A549 (cell line): Measurements from ENCODE around the gene DUSP10. TPM values are rescaled to one million over a fixed set of nuclear protein-coding genes. Genes with fewer than 3 reads are reported as not detected.
A peak's percentile ranks its signal among the peaks of the same experiment; 100 is the strongest.

Experiments used
- ATAC-seq, 2 experiments: fragments of 200-7000 bp in 1 of 2; fragments of >200 bp in 1 of 2; cut with Nextera tagmentation in 1 of 2; cut with Tn5 transposase in 1 of 2; 3 replicates each; pipeline versions ENCODE4 v1.8.0 to v1.9.1; 2018 to 2020; ENCODE audit warnings: mild to moderate bottlenecking in 1 of 2, moderate library complexity in 1 of 2
- CTCF ChIA-PET: fragments of 300-600 bp; sonication (Branson Sonifier 250); formaldehyde crosslinking; extraction: SDS; loops from one replicate; lab custom pipeline; 2021; ENCODE audit warnings: antibody characterized with exemption, inconsistent platforms; lab: Yijun Ruan, JAX
- POLR2A ChIA-PET: fragments of 350-600 bp; formaldehyde crosslinking; extraction: SDS; loops from one replicate; lab custom pipeline; 2021; ENCODE audit warnings: antibody characterized with exemption, inconsistent platforms; lab: Yijun Ruan, JAX
- DNase-seq, 2 experiments: peaks; one replicate each; pipeline versions ENCODE4 v3.0.0 to v3.0.0-alpha.2; 2011 to 2016; ENCODE audit warnings: low read depth in 1 of 2, low spot score in 1 of 2
- FAIRE-seq: peaks from 2 replicates; lab custom pipeline; 2011; peaks lifted over from hg19 to GRCh38; lab: Jason Lieb, UNC
- H3K27ac ChIP-seq, 2 experiments: fragments of >200 bp; sonication (Bioruptor Twin); formaldehyde crosslinking; 3 replicates each; pipeline ENCODE4 v1.5.1; 2016 to 2017
- H3K4me1 ChIP-seq: fragments of >200 bp; sonication (Bioruptor Twin); formaldehyde crosslinking; 3 replicates; pipeline ENCODE4 v1.6.1; 2016
- H3K4me2 ChIP-seq: fragments of >200 bp; sonication (Bioruptor Twin); formaldehyde crosslinking; 3 replicates; pipeline ENCODE4 v1.6.1; 2016
- H3K4me3 ChIP-seq: fragments of >200 bp; sonication (Bioruptor Twin); formaldehyde crosslinking; 3 replicates; pipeline ENCODE4 v1.5.1; 2016
- H3K9me3 ChIP-seq: fragments of >200 bp; sonication (Bioruptor Twin); formaldehyde crosslinking; 3 replicates; pipeline ENCODE4 v1.6.1; 2016
- CEBPB ChIP-seq, 2 experiments: fragments of >200 bp in 1 of 2; sonication (Bioruptor Twin) in 1 of 2; formaldehyde crosslinking in 1 of 2; IDR thresholded peaks; 2 replicates each; pipeline ENCODE4 v1.6.1; 2012 to 2016
- CHD2 ChIP-seq: fragments of 150-350 bp; IDR thresholded peaks from 2 replicates; pipeline ENCODE4 v1.6.1; 2014; ENCODE audit warnings: low read length; ENCODE audit not compliant: partially characterized antibody
- FOSL2 ChIP-seq, 2 experiments: fragments of 450-650 bp in 1 of 2; fragments of >200 bp in 1 of 2; sonication (Bioruptor Twin) in 1 of 2; formaldehyde crosslinking; IDR thresholded peaks; 2 replicates each; pipeline versions ENCODE4 v1.5.0 to v1.6.1; 2016 to 2020; ENCODE audit warnings: mild to moderate bottlenecking in 1 of 2, moderate library complexity in 1 of 2
- HDAC2 ChIP-seq: fragments of 200-600 bp; sonication (generic); IDR thresholded peaks from 2 replicates; pipeline ENCODE4 v1.6.1; 2016
- HOXB13 ChIP-seq: fragments of 250-450 bp; sonication (Bioruptor Pico); IDR thresholded peaks from 2 replicates; pipeline ENCODE4 v1.5.0; 2020; ENCODE audit warnings: low read depth, mild to moderate bottlenecking, moderate library complexity
- JUN ChIP-seq, 2 experiments: fragments of >200 bp; sonication (Bioruptor Twin); formaldehyde crosslinking; IDR thresholded peaks; 2 replicates in 1 of 2; 3 replicates in 1 of 2; pipeline ENCODE4 v1.6.1; 2016 to 2017
- JUNB ChIP-seq: fragments of >200 bp; sonication (Bioruptor Twin); formaldehyde crosslinking; IDR thresholded peaks from 2 replicates; pipeline ENCODE4 v1.6.1; 2016
- MAZ ChIP-seq: fragments of 150-350 bp; IDR thresholded peaks from 2 replicates; pipeline ENCODE4 v1.6.1; 2014; ENCODE audit warnings: antibody characterized with exemption, low read depth, low read length, borderline replicate concordance
- POLR2A ChIP-seq: IDR thresholded peaks from 2 replicates; pipeline ENCODE4 v1.6.1; 2012; ENCODE audit warnings: mild to moderate bottlenecking, low read length
- ZC3H11A ChIP-seq: fragments of 450-650 bp; IDR thresholded peaks from 2 replicates; pipeline ENCODE4 v1.6.1; 2014; ENCODE audit warnings: antibody characterized with exemption, mild to moderate bottlenecking
- WGBS: methylation state at CpG from one replicate; pipeline ENCODE4 v1.1.6; 2017; ENCODE audit errors: missing lambda C conversion rate; 5-methylcytosine and 5-hydroxymethylcytosine counted together
- polyA plus RNA-seq, 4 experiments: library from polyadenylated mRNA; depleted of rRNA in 3 of 4; stranded (reverse); fragments of >200 nt; fragmentation: RNase III in 1 of 4; extraction: RNeasy Plus Mini Kit Qiagen cat#74134 plus additional on column Dnase treatment in 1 of 4; gene quantifications; 2 replicates in 3 of 4; 3 replicates in 1 of 4; pipeline ENCODE4 v1.2.3, GENCODE V29; 2011 to 2017
- TF ChIP-seq, protein P1 (sequence below): fragments of >200 bp; sonication (Bioruptor Twin); formaldehyde crosslinking; IDR thresholded peaks from 3 replicates; pipeline ENCODE4 v1.5.1; 2016
- TF ChIP-seq, protein P2 (sequence below): IDR thresholded peaks from 2 replicates; pipeline ENCODE4 v1.6.1; 2012; ENCODE audit warnings: low read depth, borderline replicate concordance
- TF ChIP-seq, protein P3 (sequence below): fragments of 450-650 bp; IDR thresholded peaks from 2 replicates; pipeline ENCODE4 v1.6.1; 2014; ENCODE audit warnings: antibody characterized with exemption
- TF ChIP-seq, protein P4 (sequence below): fragments of >200 bp; sonication (Bioruptor Twin); formaldehyde crosslinking; IDR thresholded peaks from 3 replicates; pipeline ENCODE4 v1.6.1; 2016

DUSP10 gene
- polyA plus RNA-seq, 2 of the 4 experiments (the other 2 are of a cell fraction), result 4.8 to 5.2 TPM

DNA sequence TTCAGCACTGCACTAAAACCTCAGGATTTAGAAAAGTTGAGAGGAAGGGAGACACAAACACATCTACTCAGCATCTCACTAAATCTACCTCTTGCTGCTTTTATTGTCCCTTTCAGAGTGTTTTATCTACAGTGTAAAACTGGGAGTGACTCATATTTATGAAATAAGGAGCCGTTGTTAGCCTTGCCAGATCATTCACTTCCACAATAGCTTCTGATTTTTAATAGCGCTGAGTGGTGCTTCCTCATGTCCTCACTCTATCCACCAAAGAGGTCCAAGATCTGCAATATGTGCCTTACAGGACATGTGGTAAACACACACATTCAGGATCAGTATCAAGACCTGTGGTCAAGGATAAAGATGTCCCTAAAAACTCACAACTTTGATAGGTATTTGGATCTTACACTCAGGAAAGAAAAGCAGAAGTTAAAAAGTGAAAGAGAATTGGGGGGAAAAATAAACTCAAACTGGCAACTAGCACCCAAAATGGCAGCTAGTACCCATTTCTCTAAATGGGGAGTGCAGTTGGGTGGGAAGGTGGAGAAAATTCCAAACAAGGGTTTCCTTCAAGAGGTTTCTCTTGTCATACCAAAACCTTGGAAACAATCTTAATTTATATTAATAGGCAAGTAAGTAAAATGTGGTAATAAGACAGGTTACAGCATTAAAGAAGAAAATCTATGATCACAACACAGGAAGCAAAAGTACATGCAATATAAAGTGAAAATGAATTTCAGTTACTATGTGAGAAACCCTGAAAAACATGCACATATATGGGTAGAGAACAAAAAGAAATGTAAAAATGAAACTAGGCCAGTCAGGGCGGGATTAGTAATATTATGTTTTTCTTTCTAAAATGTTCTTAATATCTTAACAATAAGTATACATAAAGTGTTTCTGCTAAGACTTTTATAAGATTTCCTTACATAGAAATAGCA, 15.9 kb downstream of the DUSP10 start:
- DNase-seq (no peak), ATAC-seq (no peak), FAIRE-seq (no peak)
- no peak overlapping the region for H3K4me3 ChIP-seq
- WGBS, result 73% methylated on average over 3 of the region's 3 CpGs
- H3K4me2 ChIP-seq, result peak overlapping the region; percentile 27; the same call in 2 of the 3 replicates
- peaks cover 17% of the 10 kb centered on the region for H3K4me1 ChIP-seq
- peak overlapping the region in 1 of 2 experiments; percentile 43; a peak in 2 of 6 replicates for H3K27ac ChIP-seq
- no peak for TF ChIP-seq POLR2A
- no peak for TF ChIP-seq MAZ
- TF ChIP-seq JUNB, result no peak
- TF ChIP-seq, protein P1, sequence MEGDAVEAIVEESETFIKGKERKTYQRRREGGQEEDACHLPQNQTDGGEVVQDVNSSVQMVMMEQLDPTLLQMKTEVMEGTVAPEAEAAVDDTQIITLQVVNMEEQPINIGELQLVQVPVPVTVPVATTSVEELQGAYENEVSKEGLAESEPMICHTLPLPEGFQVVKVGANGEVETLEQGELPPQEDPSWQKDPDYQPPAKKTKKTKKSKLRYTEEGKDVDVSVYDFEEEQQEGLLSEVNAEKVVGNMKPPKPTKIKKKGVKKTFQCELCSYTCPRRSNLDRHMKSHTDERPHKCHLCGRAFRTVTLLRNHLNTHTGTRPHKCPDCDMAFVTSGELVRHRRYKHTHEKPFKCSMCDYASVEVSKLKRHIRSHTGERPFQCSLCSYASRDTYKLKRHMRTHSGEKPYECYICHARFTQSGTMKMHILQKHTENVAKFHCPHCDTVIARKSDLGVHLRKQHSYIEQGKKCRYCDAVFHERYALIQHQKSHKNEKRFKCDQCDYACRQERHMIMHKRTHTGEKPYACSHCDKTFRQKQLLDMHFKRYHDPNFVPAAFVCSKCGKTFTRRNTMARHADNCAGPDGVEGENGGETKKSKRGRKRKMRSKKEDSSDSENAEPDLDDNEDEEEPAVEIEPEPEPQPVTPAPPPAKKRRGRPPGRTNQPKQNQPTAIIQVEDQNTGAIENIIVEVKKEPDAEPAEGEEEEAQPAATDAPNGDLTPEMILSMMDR, result no peak
- TF ChIP-seq JUN (IDR thresholded peaks at IDR 0.05), result no peak
- no peak for TF ChIP-seq HDAC2
- TF ChIP-seq, protein P2, sequence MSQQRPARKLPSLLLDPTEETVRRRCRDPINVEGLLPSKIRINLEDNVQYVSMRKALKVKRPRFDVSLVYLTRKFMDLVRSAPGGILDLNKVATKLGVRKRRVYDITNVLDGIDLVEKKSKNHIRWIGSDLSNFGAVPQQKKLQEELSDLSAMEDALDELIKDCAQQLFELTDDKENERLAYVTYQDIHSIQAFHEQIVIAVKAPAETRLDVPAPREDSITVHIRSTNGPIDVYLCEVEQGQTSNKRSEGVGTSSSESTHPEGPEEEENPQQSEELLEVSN, result no peak
- TF ChIP-seq, protein P3, sequence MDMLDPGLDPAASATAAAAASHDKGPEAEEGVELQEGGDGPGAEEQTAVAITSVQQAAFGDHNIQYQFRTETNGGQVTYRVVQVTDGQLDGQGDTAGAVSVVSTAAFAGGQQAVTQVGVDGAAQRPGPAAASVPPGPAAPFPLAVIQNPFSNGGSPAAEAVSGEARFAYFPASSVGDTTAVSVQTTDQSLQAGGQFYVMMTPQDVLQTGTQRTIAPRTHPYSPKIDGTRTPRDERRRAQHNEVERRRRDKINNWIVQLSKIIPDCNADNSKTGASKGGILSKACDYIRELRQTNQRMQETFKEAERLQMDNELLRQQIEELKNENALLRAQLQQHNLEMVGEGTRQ, result no peak
- TF ChIP-seq, protein P4, sequence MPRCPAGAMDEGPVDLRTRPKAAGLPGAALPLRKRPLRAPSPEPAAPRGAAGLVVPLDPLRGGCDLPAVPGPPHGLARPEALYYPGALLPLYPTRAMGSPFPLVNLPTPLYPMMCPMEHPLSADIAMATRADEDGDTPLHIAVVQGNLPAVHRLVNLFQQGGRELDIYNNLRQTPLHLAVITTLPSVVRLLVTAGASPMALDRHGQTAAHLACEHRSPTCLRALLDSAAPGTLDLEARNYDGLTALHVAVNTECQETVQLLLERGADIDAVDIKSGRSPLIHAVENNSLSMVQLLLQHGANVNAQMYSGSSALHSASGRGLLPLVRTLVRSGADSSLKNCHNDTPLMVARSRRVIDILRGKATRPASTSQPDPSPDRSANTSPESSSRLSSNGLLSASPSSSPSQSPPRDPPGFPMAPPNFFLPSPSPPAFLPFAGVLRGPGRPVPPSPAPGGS, result no peak
- no peak for TF ChIP-seq HOXB13 (CRISPR knock-in tag)
- no peak for TF ChIP-seq ZC3H11A
- no peak for TF ChIP-seq FOSL2 (IDR thresholded peaks at IDR 0.05)
- TF ChIP-seq FOSL2 (CRISPR knock-in tag; IDR thresholded peaks at IDR 0.05), result no peak
- TF ChIP-seq, all 56 proteins: peak for 0
- CTCF ChIA-PET, result interaction anchor here (0.8 to 2.5 kb wide), 4 partner anchors 8 to 729 kb away, joined by 3 to 7 read pairs (median 4); partner anchors contain the start of gene DUSP10
- peaks cover 12% of the 10 kb centered on the region; the same call in 2 of the 3 replicates for H3K9me3 ChIP-seq
- POLR2A ChIA-PET, result interaction anchor here (1.6 kb wide), 1 partner anchor 16 kb away, joined by 10 read pairs; the partner anchor contains the start of gene DUSP10

DNA sequence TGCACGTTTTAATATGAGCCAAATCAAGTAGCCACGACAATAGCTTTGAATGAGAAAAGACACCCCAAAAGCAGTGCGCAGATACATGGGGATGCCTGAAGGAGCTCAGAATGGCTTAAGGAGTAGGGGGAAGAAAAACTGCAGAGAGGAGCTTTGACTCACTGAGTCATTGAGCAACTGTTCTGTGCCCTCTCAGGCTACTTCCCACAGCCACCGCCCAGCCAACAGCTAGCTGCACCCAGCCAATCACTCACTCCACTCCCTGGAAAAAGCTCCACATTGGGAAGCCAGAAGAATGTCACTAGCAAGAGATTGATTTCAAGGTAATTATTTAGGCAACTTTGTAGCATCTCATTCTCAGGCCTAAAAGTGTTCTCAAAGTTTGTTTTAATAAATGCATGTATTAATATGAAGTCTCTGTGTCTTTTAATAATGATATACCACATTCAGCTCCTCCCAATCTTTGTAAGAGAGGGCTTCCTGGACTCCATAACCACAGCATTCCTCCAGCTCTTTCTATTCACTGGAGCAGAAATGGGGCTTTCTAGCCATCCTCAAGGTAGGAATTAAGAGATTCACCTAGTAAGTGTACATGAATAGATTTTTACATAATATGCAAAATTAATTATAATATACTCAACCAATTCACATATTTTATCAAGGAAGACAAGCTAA, 16.8 kb downstream of the DUSP10 start:
- 83% methylated on average over 4 of the region's 4 CpGs for WGBS
- DNase-seq (no peak), ATAC-seq (peak; percentile 49 to 50; a peak in 1 of 6 replicates), FAIRE-seq (no peak)
- Histone ChIP-seq H3K27ac (0 out of 6 replicates have a peak overlapping the region, but pooled peaks of 1 of the 2 experiments have one; percentile 6), H3K4me1 (peaks cover 19% of the 10 kb centered on the region), H3K4me2 (peak overlapping the region; percentile 27; the same call in 2 of the 3 replicates), H3K9me3 (peaks cover 12% of the 10 kb centered on the region; the same call in 2 of the 3 replicates), H3K4me3 (no peak overlapping the region)
- POLR2A ChIA-PET, result interaction anchor here (1.6 kb wide), 1 partner anchor 17 kb away, joined by 10 read pairs; the partner anchor contains the start of gene DUSP10
- 0 out of 4 replicates have a peak, but pooled peaks of 1 of the 2 experiments have one; percentile 5 for TF ChIP-seq CEBPB (IDR thresholded peaks at IDR 0.05)
- no peak for TF ChIP-seq CHD2
- CTCF ChIA-PET, result interaction anchor here (0.8 to 2.5 kb wide), 4 partner anchors 9 to 730 kb away, joined by 3 to 7 read pairs (median 4); partner anchors contain the start of gene DUSP10
